Nephron (organoid): Measurements from ENCODE around the gene AQR.
"Not testable (repeated sequence)": the region's sequence is repeated elsewhere in the genome, so short reads cannot be mapped to it uniquely, and the experiment has no call there.

Experiments used
- H3K27ac Mint-ChIP-seq, 3 experiments: 2 replicates each; pipeline ENCODE4 v1.8.0; 2020; ENCODE audit warnings: mixed read lengths in 3 of 3, mild to moderate bottlenecking in 2 of 3, moderate library complexity in 1 of 3
- H3K27me3 Mint-ChIP-seq: 2 replicates; pipeline ENCODE4 v1.8.0; 2021; ENCODE audit warnings: low read depth, mild to moderate bottlenecking, moderate library complexity, mixed read lengths
- H3K36me3 Mint-ChIP-seq: 2 replicates; pipeline ENCODE4 v1.8.0; 2020; ENCODE audit warnings: low read depth, mixed read lengths
- H3K4me1 Mint-ChIP-seq: 2 replicates; pipeline ENCODE4 v1.8.0; 2020; ENCODE audit warnings: mixed read lengths
- H3K4me3 Mint-ChIP-seq, 3 experiments: 2 replicates each; pipeline ENCODE4 v1.8.0; 2020; ENCODE audit warnings: mild to moderate bottlenecking in 3 of 3, mixed read lengths in 3 of 3, moderate library complexity in 2 of 3
- H3K9me3 Mint-ChIP-seq: 2 replicates; pipeline ENCODE4 v1.8.0; 2020; ENCODE audit warnings: mixed read lengths
- CTCF ChIP-seq, 3 experiments: fragments of 200-600 bp; sonication (generic); IDR thresholded peaks; one replicate each; pipeline ENCODE4 v1.5.0; 2021; ENCODE audit warnings: antibody characterized with exemption in 3 of 3; ENCODE audit not compliant: unreplicated experiment in 3 of 3

The AQR gene

GRCh38 chr15:34952481-34952880 is 17.1 kb downstream of the AQR start:
- no peak overlapping the region for H3K4me3 Mint-ChIP-seq
- no peak for TF ChIP-seq CTCF (IDR thresholded peaks at IDR 0.05; ENCODE audit: unreplicated experiment in 3 of 3)
- H3K27me3 Mint-ChIP-seq: no peaks in the 10 kb centered on the region
- H3K27ac Mint-ChIP-seq: peak overlapping the region in 2 of 3 experiments; percentile 21 to 25
- peaks cover 44% of the 10 kb centered on the region for H3K36me3 Mint-ChIP-seq
- peaks cover 8% of the 10 kb centered on the region for H3K9me3 Mint-ChIP-seq
- H3K4me1 Mint-ChIP-seq: peaks cover 9% of the 10 kb centered on the region

- Mint-ChIP-seq H3K27me3 (no peaks in the 10 kb centered on the region), H3K4me3 (no peak overlapping the region), H3K9me3 (peaks cover 8% of the 10 kb centered on the region), H3K36me3 (peaks cover 46% of the 10 kb centered on the region), H3K27ac (peak overlapping the region in 2 of 3 experiments; percentile 21 to 25), H3K4me1 (peaks cover 9% of the 10 kb centered on the region)
- no peak for TF ChIP-seq CTCF (IDR thresholded peaks at IDR 0.05; ENCODE audit: unreplicated experiment in 3 of 3)
Measured at GRCh38 chr15:34951993-34952392, 17.5 kb downstream of the AQR start.

DNA sequence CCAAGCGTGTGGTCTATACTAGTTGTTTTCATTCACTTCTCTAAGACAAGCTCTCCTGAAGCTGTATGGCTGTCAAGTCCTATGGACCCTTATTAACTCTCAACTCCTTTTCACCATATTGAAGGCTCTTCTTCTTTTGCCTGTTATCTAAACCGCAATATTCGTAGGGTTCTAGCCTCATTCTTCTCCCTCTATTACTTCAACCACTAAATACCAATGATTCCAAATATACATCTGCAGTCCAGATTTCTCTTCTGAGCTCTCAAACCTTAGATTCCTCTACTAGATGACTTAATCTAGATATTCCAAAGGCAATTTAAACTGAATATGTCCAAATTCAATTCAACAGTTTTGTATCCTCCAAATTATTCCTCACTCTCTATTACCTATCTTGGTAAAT is 24.6 kb downstream of the AQR start:
- H3K27me3 Mint-ChIP-seq: no peaks in the 10 kb centered on the region
- H3K9me3 Mint-ChIP-seq: no peaks in the 10 kb centered on the region
- H3K27ac Mint-ChIP-seq: no peak overlapping the region
- no peak overlapping the region for H3K4me3 Mint-ChIP-seq
- H3K36me3 Mint-ChIP-seq: peaks cover 56% of the 10 kb centered on the region
- H3K4me1 Mint-ChIP-seq: peaks cover 7% of the 10 kb centered on the region
- no peak for TF ChIP-seq CTCF (IDR thresholded peaks at IDR 0.05; ENCODE audit: unreplicated experiment in 3 of 3)

DNA sequence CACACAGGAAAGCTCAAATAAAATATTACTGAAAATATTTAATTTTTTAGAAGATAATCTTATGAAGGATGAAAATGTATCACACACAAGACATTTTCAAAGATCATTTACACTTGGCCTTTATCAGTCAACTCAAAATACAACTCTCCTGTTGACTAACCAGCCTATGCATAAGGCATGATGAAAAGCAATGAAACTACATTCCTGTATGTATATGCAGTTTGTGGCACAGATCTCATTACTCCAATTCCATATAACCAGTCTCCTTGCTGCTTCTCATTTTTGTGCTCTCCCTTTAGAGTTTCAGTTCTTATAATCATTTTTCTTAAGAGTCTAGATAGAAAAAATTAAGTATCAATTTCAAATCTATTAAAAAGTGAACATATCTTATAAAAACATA is 25.8 kb downstream of the AQR start:
- Mint-ChIP-seq H3K9me3 (no peaks in the 10 kb centered on the region), H3K4me1 (peaks cover 10% of the 10 kb centered on the region), H3K4me3 (no peak overlapping the region), H3K36me3 (peaks cover 62% of the 10 kb centered on the region), H3K27ac (no peak overlapping the region), H3K27me3 (no peaks in the 10 kb centered on the region)
- no peak for TF ChIP-seq CTCF (IDR thresholded peaks at IDR 0.05; ENCODE audit: unreplicated experiment in 3 of 3)

DNA sequence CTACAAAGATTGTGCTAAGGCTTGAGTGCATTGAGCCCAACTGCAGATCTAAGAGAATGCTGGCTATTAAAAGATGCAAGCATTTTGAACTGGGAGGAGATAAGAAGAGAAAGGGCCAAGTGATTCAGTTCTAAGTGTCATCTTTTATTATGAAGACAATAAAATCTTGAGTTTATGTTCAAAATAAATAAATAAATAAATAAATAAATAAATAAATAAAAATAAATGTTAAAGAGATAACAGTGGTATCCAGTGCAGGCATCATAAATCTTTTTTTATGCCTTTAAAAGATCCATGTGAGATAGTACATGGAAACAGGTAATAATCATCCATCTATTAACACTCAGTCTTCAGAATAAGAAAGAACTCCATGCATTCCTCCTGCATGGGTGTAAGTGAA is 26.3 kb downstream of the AQR start:
- not testable (repeated sequence) for H3K27ac Mint-ChIP-seq, H3K27me3 Mint-ChIP-seq, H3K4me3 Mint-ChIP-seq, H3K9me3 Mint-ChIP-seq
- H3K36me3 Mint-ChIP-seq: peaks cover 61% of the 10 kb centered on the region
- peaks cover 10% of the 10 kb centered on the region for H3K4me1 Mint-ChIP-seq

GRCh38 chr15:34942363-34942762 is 27.2 kb downstream of the AQR start:
- Mint-ChIP-seq H3K27ac (peak overlapping the region; percentile 27 to 68 (median 55)), H3K36me3 (peaks cover 57% of the 10 kb centered on the region), H3K9me3 (no peaks in the 10 kb centered on the region), H3K4me1 (peaks cover 10% of the 10 kb centered on the region), H3K4me3 (no peak overlapping the region), H3K27me3 (no peaks in the 10 kb centered on the region)
- no peak for TF ChIP-seq CTCF (IDR thresholded peaks at IDR 0.05; ENCODE audit: unreplicated experiment in 3 of 3)
